HepG2 (cell line): ENCODE results near the gene RAC2. TPM values are rescaled to one million over a fixed set of nuclear protein-coding genes. Genes with fewer than 3 reads are reported as not detected.

Experiments
- ATAC-seq: fragments of 200-7000 bp; cut with Tn5 transposase; 3 replicates; pipeline ENCODE4 v1.9.1; 2020; ENCODE audit warnings: mild to moderate bottlenecking, moderate library complexity
- BruUV-seq: library from RNA; stranded (reverse); fragments of 400-500 nt; replicated peaks from 2 replicates; lab custom pipeline; 2021; lab: Mats Ljungman, UMichigan
- CTCF ChIA-PET: fragments of 300-600 bp; formaldehyde crosslinking; extraction: SDS; loops from one replicate; lab custom pipeline; 2021; ENCODE audit warnings: low total read pairs, inconsistent platforms, low intra/inter-chr PET ratio; lab: Yijun Ruan, JAX
- POLR2A ChIA-PET: fragments of 350-600 bp; sonication (Branson Sonifier 250); formaldehyde crosslinking; loops from one replicate; lab custom pipeline; 2020; ENCODE audit warnings: antibody characterized with exemption, inconsistent platforms; lab: Yijun Ruan, JAX
- DNase-seq: peaks from one replicate; pipeline ENCODE4 v3.0.0-alpha.2; 2015; ENCODE audit warnings: low spot score
- FAIRE-seq: peaks from 3 replicates; lab custom pipeline; 2011; peaks lifted over from hg19 to GRCh38; lab: Jason Lieb, UNC
- H2AFZ ChIP-seq: one replicate; pipeline ENCODE4 v1.6.1; 2011; ENCODE audit warnings: low read length, inconsistent platforms
- H3K27ac ChIP-seq: fragments of 300-600 bp; 3 replicates; pipeline ENCODE4 v1.8.0; 2011; ENCODE audit warnings: mixed run types, mild to moderate bottlenecking, mixed read lengths, low read length, inconsistent platforms; ENCODE audit not compliant: insufficient read depth; ENCODE audit errors: extremely low read length
- H3K27me3 ChIP-seq, 2 experiments: fragments of 200-600 bp in 1 of 2; 2 replicates in 1 of 2; 3 replicates in 1 of 2; pipeline versions ENCODE4 v1.6.0 to v1.8.0; 2011; ENCODE audit warnings: low read length in 2 of 2, mild to moderate bottlenecking in 2 of 2, moderate library complexity in 2 of 2, inconsistent platforms in 1 of 2; ENCODE audit not compliant: insufficient read depth in 2 of 2, control insufficient read depth in 1 of 2
- H3K36me3 ChIP-seq, 2 experiments: fragments of 200-600 bp in 1 of 2; replicated peaks in 1 of 2; 2 replicates in 1 of 2; 3 replicates in 1 of 2; pipeline versions ENCODE4 v1.5.1 to v1.8.0; 2011; ENCODE audit warnings: low read length in 2 of 2, inconsistent platforms in 1 of 2; ENCODE audit not compliant: insufficient read depth in 2 of 2, control insufficient read depth in 1 of 2
- H3K4me1 ChIP-seq: 2 replicates; pipeline ENCODE4 v1.5.1; 2012; ENCODE audit warnings: low read length, inconsistent platforms; ENCODE audit not compliant: insufficient read depth
- H3K4me2 ChIP-seq: 2 replicates; pipeline ENCODE4 v1.6.0; 2011; ENCODE audit warnings: low read depth, low read length, inconsistent platforms
- H3K4me3 ChIP-seq, 3 experiments: fragments of 200-600 bp in 1 of 3; sonication (generic), shearing (Covaris generic) in 1 of 3; replicated peaks in 1 of 3; 2 replicates each; pipeline ENCODE4 v1.5.1; 2011 to 2016; ENCODE audit warnings: low read length in 3 of 3, inconsistent platforms in 2 of 3, low read depth in 2 of 3, mild to moderate bottlenecking in 2 of 3, control low read depth in 1 of 3, mixed read lengths in 1 of 3; ENCODE audit not compliant: insufficient read depth in 1 of 3
- H3K79me2 ChIP-seq: one replicate; pipeline ENCODE4 v1.6.1; 2011; ENCODE audit warnings: low read length, inconsistent platforms; ENCODE audit not compliant: insufficient read depth
- H3K9ac ChIP-seq: 2 replicates; pipeline ENCODE4 v1.6.0; 2011; ENCODE audit warnings: mild to moderate bottlenecking, low read depth, low read length, inconsistent platforms; ENCODE audit not compliant: insufficient read depth
- H3K9me3 ChIP-seq: 2 replicates; pipeline ENCODE4 v1.5.1; 2012; ENCODE audit warnings: mild to moderate bottlenecking, low read length
- H4K20me1 ChIP-seq: 2 replicates; pipeline ENCODE4 v1.6.0; 2011; ENCODE audit warnings: inconsistent platforms, mild to moderate bottlenecking, low read length, moderate library complexity; ENCODE audit not compliant: insufficient read depth
- ATAD3A ChIP-seq: sonication (generic); formaldehyde crosslinking; IDR thresholded peaks from 2 replicates; pipeline ENCODE4 v1.4.0; 2020; ENCODE audit warnings: missing genetic modification reagents
- CCAR2 ChIP-seq: fragments of 200-400 bp; formaldehyde crosslinking; optimal IDR thresholded peaks from 2 replicates; pipeline ENCODE3; 2018; ENCODE audit warnings: low read depth, mild to moderate bottlenecking, low read length, moderate library complexity
- CHD4 ChIP-seq: fragments of 200-600 bp; sonication (generic); IDR thresholded peaks from 2 replicates; pipeline ENCODE4 v1.7.0; 2017; ENCODE audit warnings: mild to moderate bottlenecking, low read length, borderline replicate concordance
- DNMT1 ChIP-seq: sonication (generic); formaldehyde crosslinking; IDR thresholded peaks from 2 replicates; pipeline ENCODE4 v1.5.1; 2020; ENCODE audit warnings: mild to moderate bottlenecking, missing genetic modification reagents
- MAFF ChIP-seq: IDR thresholded peaks from 2 replicates; pipeline ENCODE4 v1.6.1; 2011; ENCODE audit warnings: low read depth, low read length, improper control_type of control experiment
- PHF21A ChIP-seq: sonication (generic); formaldehyde crosslinking; IDR thresholded peaks from 2 replicates; pipeline ENCODE4 v1.5.0; 2020; ENCODE audit warnings: mild to moderate bottlenecking, missing genetic modification reagents
- RFXANK ChIP-seq: IDR thresholded peaks from 2 replicates; pipeline ENCODE4 v1.6.1; 2016
- TBX2 ChIP-seq: sonication (generic); formaldehyde crosslinking; IDR thresholded peaks from 2 replicates; pipeline ENCODE4 v1.5.0; 2020; ENCODE audit warnings: missing genetic modification reagents, mild to moderate bottlenecking, borderline replicate concordance
- ZBTB7A ChIP-seq: sonication (generic); formaldehyde crosslinking; IDR thresholded peaks from 2 replicates; pipeline ENCODE4 v1.8.0; 2022; ENCODE audit warnings: mild to moderate bottlenecking, missing genetic modification reagents
- ZKSCAN1 ChIP-seq: fragments of 150-350 bp; IDR thresholded peaks from 2 replicates; pipeline ENCODE4 v1.6.1; 2014; ENCODE audit warnings: low read length
- ZNF451 ChIP-seq: sonication (generic); formaldehyde crosslinking; IDR thresholded peaks from 2 replicates; pipeline ENCODE4 v1.5.0; 2020; ENCODE audit warnings: mild to moderate bottlenecking, missing genetic modification reagents
- ZNF460 ChIP-seq: sonication (generic); formaldehyde crosslinking; IDR thresholded peaks from 2 replicates; pipeline ENCODE4 v1.5.1; 2020; ENCODE audit warnings: missing genetic modification reagents, mild to moderate bottlenecking, borderline replicate concordance
- ZNF572 ChIP-seq: sonication (generic); formaldehyde crosslinking; IDR thresholded peaks from 2 replicates; pipeline ENCODE4 v1.5.1; 2020; ENCODE audit warnings: mild to moderate bottlenecking, missing genetic modification reagents
- ZSCAN12 ChIP-seq: sonication (generic); formaldehyde crosslinking; IDR thresholded peaks from 2 replicates; pipeline ENCODE4 v1.9.0; 2021; ENCODE audit warnings: mild to moderate bottlenecking, missing genetic modification reagents
- ZSCAN25 ChIP-seq: sonication (generic); formaldehyde crosslinking; IDR thresholded peaks from 2 replicates; pipeline ENCODE4 v1.8.0; 2022; ENCODE audit warnings: mild to moderate bottlenecking, missing genetic modification reagents
- WGBS: methylation state at CpG from one replicate; pipeline ENCODE4 v1.1.6; 2017; ENCODE audit warnings: low lambda C conversion rate; 5-methylcytosine and 5-hydroxymethylcytosine counted together
- in situ Hi-C: cut with HindIII; loops from 2 replicates; pipeline ENCODE4 v1.10.0; 2017; ENCODE audit warnings: low pct_unique_long_range_greater_than_20kb; ENCODE audit not compliant: extremely low pct_ligation_motif_present
- intact Hi-C: fragments of 100-400 bp; cut with micrococcal nuclease; formaldehyde crosslinking; loops from one replicate; pipeline ENCODE4 v1.10.0; 2022; ENCODE audit not compliant: unreplicated experiment
- polyA plus RNA-seq, 8 experiments: library from polyadenylated mRNA; depleted of rRNA in 3 of 8; stranded (reverse) in 7 of 8; unstranded in 1 of 8; fragments of >200 nt; fragmentation: Illumina TruSeq in 4 of 8; extraction: Trizol in 4 of 8; gene quantifications; 2 replicates each; pipeline versions ENCODE4 v1.2.1 to v1.2.3, GENCODE V29; 2011 to 2016; ENCODE audit warnings: low read depth in 4 of 8, missing spikeins in 1 of 8, mixed read lengths in 1 of 8; ENCODE audit not compliant: insufficient read depth in 1 of 8
- total RNA-seq, 5 experiments: library from RNA; depleted of rRNA; stranded (reverse); fragments of >200 nt; fragmentation: Illumina TruSeq; extraction: Trizol; gene quantifications; 2 replicates each; pipeline ENCODE4 v1.2.3, GENCODE V29; 2016; ENCODE audit warnings: low read depth in 1 of 5
- TF ChIP-seq, protein P1 (sequence below): sonication (generic); formaldehyde crosslinking; IDR thresholded peaks from 2 replicates; pipeline ENCODE4 v1.4.0; 2020; ENCODE audit warnings: missing genetic modification reagents
- TF ChIP-seq, protein P2 (sequence below): sonication (generic); formaldehyde crosslinking; IDR thresholded peaks from 2 replicates; pipeline ENCODE4 v1.8.1; 2022; ENCODE audit warnings: mild to moderate bottlenecking, missing genetic modification reagents

Gene RAC2
- total and polyA plus RNA-seq, 2 of the 13 experiments (the other 11 are each of a cell fraction or from before 2014, with no cell fraction given) = 0.73 TPM; not detected in 1

- intact Hi-C loops = no loop called here
- ATAC-seq (no peak), DNase-seq (no peak), FAIRE-seq (no peak)
- Histone ChIP-seq H3K9me3 (no peaks in the 10 kb centered on the region), H3K27me3 (peaks cover 4 to 25% of the 10 kb centered on the region in 2 experiments; a peak in 4 of 5 replicates), H3K9ac (no peak overlapping the region), H3K79me2 (no peaks in the 10 kb centered on the region), H4K20me1 (no peaks in the 10 kb centered on the region), H3K4me2 (no peak overlapping the region), H3K27ac (no peak overlapping the region), H3K36me3 (no peaks in the 10 kb centered on the region), H2AFZ (no peak overlapping the region), H3K4me1 (no peaks in the 10 kb centered on the region; the same call in 1 of the 2 replicates), H3K4me3 (no peak overlapping the region)
- in situ Hi-C loops = no loop called here
- 42% methylated on average over 12 of the region's 12 CpGs for WGBS
- CTCF ChIA-PET = no interaction called here
- TF ChIP-seq, protein P1, sequence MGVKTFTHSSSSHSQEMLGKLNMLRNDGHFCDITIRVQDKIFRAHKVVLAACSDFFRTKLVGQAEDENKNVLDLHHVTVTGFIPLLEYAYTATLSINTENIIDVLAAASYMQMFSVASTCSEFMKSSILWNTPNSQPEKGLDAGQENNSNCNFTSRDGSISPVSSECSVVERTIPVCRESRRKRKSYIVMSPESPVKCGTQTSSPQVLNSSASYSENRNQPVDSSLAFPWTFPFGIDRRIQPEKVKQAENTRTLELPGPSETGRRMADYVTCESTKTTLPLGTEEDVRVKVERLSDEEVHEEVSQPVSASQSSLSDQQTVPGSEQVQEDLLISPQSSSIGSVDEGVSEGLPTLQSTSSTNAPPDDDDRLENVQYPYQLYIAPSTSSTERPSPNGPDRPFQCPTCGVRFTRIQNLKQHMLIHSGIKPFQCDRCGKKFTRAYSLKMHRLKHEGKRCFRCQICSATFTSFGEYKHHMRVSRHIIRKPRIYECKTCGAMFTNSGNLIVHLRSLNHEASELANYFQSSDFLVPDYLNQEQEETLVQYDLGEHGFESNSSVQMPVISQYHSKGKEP (CRISPR knock-in tag) = no peak
- TF ChIP-seq MAFF = 0 out of 2 replicates have a peak, but pooled peaks have one; percentile 3
- no TSS peak for BruUV-seq
- POLR2A ChIA-PET = no interaction called here
Observed at GRCh38 chr22:37281646-37282384, 37.7 kb upstream of the RAC2 start.

DNA sequence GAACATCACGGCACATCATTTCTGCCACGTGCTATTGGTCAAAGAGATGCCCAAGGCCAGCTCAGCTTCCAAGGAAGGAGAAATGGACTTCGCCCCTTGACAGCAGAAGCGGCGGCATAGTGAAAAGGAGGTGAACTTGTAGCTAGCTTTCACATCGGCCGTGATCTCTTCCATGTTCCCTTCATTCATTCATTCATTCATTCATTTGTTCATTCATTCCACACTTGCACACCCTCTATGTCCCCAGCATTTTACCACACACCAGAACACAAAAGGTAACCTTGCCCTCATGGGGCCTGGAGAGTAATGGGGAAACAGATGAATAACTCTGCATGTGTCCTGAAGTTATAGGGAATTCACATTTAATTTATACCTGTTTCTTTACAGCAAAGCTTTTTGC lies 37.1 kb upstream of the RAC2 start:
- no peaks in the 10 kb centered on the region for H3K36me3 ChIP-seq
- H3K27ac ChIP-seq = no peak overlapping the region
- H2AFZ ChIP-seq = no peak overlapping the region
- no peak overlapping the region for H3K4me3 ChIP-seq
- no peak overlapping the region for H3K9ac ChIP-seq
- ChIA-PET POLR2A (no interaction called here), CTCF (no interaction called here)
- H3K4me2 ChIP-seq = no peak overlapping the region
- ATAC-seq = no peak
- BruUV-seq = no TSS peak
- no peak for DNase-seq
- FAIRE-seq = no peak
- H4K20me1 ChIP-seq = no peaks in the 10 kb centered on the region
- in situ Hi-C loops (no loop called here), intact Hi-C loops (no loop called here)
- 54% methylated on average over 7 of the region's 7 CpGs for WGBS
- no peaks in the 10 kb centered on the region for H3K9me3 ChIP-seq
- H3K27me3 ChIP-seq = peaks cover 4 to 26% of the 10 kb centered on the region in 2 experiments; a peak in 4 of 5 replicates
- no peaks in the 10 kb centered on the region for H3K79me2 ChIP-seq
- no peaks in the 10 kb centered on the region; the same call in 1 of the 2 replicates for H3K4me1 ChIP-seq
- no peak for TF ChIP-seq CCAR2
- no peak for TF ChIP-seq ZBTB7A (CRISPR knock-in tag)
- no peak for TF ChIP-seq ZNF460 (CRISPR knock-in tag)
- no peak for TF ChIP-seq ZNF451 (CRISPR knock-in tag)
- TF ChIP-seq ZSCAN25 (CRISPR knock-in tag) = no peak
- no peak for TF ChIP-seq ZKSCAN1
- no peak for TF ChIP-seq RFXANK (CRISPR knock-in tag)
- TF ChIP-seq TBX2 (CRISPR knock-in tag) = no peak
- TF ChIP-seq, protein P2, sequence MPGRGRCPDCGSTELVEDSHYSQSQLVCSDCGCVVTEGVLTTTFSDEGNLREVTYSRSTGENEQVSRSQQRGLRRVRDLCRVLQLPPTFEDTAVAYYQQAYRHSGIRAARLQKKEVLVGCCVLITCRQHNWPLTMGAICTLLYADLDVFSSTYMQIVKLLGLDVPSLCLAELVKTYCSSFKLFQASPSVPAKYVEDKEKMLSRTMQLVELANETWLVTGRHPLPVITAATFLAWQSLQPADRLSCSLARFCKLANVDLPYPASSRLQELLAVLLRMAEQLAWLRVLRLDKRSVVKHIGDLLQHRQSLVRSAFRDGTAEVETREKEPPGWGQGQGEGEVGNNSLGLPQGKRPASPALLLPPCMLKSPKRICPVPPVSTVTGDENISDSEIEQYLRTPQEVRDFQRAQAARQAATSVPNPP (CRISPR knock-in tag) = no peak
- no peak for TF ChIP-seq DNMT1 (CRISPR knock-in tag)
- no peak for TF ChIP-seq ZSCAN12 (CRISPR knock-in tag)
- no peak for TF ChIP-seq MAFF
- no peak for TF ChIP-seq PHF21A (CRISPR knock-in tag)
- TF ChIP-seq ATAD3A (CRISPR knock-in tag) = no peak
- no peak for TF ChIP-seq ZNF572
- TF ChIP-seq CHD4 = no peak
